Measurements from ENCODE around the gene ECEL1. TPM values are rescaled to one million over a fixed set of nuclear protein-coding genes. Genes with fewer than 3 reads are reported as not detected.
"Not testable (repeated sequence)": the region's sequence is repeated elsewhere in the genome, so short reads cannot be mapped to it uniquely, and the experiment has no call there.

The ECEL1 gene
- total and polyA plus RNA-seq, 5 donors = 0.05 to 0.25 TPM; not detected in 3

- peak in 2 of 3 donors; percentile 42 to 66 for DNase-seq
- Histone ChIP-seq H3K4me3 (ENCODE audit: low read length) (no peak overlapping the region), H3K27ac (ENCODE audit: low read length) (no peak overlapping the region), H3K4me1 (ENCODE audit: control insufficient read depth, insufficient read depth, low read length) (no peaks in the 10 kb centered on the region), H3K9me3 (ENCODE audit: control insufficient read depth, low read length) (no peaks in the 10 kb centered on the region), H3K27me3 (ENCODE audit: control insufficient read depth, insufficient read depth) (no peaks in the 10 kb centered on the region)
- intact Hi-C loops (cut with DNase I) = loop anchor here in 2 of 4 donors (5.0 kb wide), 2 partner anchors 78 to 537 kb away; partner anchors contain the start of gene PRSS56 (in 2 of the 2)
- whole genome bisulfite sequencing = 80% methylated on average over 21 of the region's 21 CpGs
- ATAC-seq = no peak
Observed at GRCh38 chr2:232444409-232445148, 43.1 kb downstream of the ECEL1 start.

DNA sequence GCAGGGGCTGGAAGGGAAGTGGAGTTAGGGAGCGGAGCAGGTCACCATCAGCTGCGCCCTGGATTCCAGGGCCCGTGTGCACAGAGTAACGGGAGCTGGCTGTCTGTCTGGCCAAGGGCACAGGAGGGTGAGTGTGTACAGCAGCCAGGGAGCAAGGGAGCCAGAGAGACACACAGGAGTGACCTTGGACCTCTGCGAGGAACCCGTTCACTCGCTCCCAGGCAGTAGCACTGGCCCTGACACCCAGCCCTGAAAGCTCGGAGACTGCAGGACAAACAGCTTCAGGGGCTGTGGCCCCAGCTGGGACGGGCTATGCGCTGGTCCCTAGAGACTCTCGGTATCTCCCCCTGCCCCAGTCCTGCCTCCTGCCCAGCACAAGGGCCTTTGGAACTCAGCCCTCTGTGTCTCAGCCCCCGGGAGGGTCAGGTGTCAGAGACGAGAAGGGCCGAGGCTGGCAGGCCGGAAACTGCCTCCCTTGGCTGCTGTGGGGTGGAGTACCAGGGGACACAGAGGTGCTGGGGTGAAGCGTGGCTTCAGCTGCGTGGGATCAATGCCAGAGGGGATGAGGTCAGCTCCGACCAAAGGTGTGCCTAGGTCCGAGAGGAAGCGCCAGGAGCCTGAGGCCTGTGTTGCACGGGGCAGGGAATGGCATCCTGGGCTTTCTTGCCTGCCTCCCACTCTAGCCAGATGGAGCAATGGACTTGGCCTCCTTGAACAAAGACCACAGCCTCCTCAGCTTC lies 43.8 kb downstream of the ECEL1 start:
- intact Hi-C loops (cut with DNase I) = loop anchor here in 1 of 4 donors (5.0 kb wide), 1 partner anchor 537 kb away; no protein-coding TSS in a partner anchor
- 73% methylated on average over 14 of the region's 21 CpGs for WGBS
- not testable (repeated sequence) for H3K9me3 ChIP-seq (ENCODE audit: control insufficient read depth, low read length); H3K4me1 ChIP-seq (ENCODE audit: control insufficient read depth, insufficient read depth, low read length); H3K4me3 ChIP-seq (ENCODE audit: low read length); H3K27ac ChIP-seq (ENCODE audit: low read length); DNase-seq; H3K27me3 ChIP-seq (ENCODE audit: control insufficient read depth, insufficient read depth); ATAC-seq

- WGBS = 76% methylated on average over 12 of the region's 13 CpGs
- peak in 1 of 2 donors; percentile 43 for ATAC-seq
- not testable (repeated sequence) for DNase-seq; H3K27ac ChIP-seq (ENCODE audit: low read length); H3K4me3 ChIP-seq (ENCODE audit: low read length); H3K27me3 ChIP-seq (ENCODE audit: control insufficient read depth, insufficient read depth); H3K9me3 ChIP-seq (ENCODE audit: control insufficient read depth, low read length); H3K4me1 ChIP-seq (ENCODE audit: control insufficient read depth, insufficient read depth, low read length)
- intact Hi-C loops (cut with DNase I) = loop anchor here in 1 of 4 donors (5.0 kb wide), 1 partner anchor 536 kb away; no protein-coding TSS in a partner anchor
Observed at GRCh38 chr2:232443047-232443446, 44.6 kb downstream of the ECEL1 start.

DNA sequence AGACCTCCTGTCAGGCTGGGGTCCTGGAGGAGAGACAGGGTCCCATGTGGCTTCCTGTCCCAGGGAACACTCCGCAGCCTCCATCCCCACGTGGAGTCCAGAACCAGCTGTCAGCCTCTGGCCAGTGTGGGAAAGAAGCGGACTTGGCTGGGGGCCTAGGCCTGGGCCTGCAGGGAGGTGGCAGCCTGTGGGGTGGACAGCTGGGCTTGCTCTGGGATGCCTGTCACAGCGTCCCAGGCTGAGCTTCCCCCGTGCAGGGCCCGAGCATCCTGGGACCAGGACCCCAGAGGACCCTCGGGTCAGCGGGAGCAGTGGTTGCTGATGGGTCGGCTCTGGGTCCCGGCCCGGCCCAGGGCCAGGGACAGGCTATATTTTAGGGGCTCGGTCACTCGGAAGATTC lies 45.2 kb downstream of the ECEL1 start:
- not testable (repeated sequence) for H3K4me3 ChIP-seq (ENCODE audit: low read length); H3K27me3 ChIP-seq (ENCODE audit: control insufficient read depth, insufficient read depth); H3K9me3 ChIP-seq (ENCODE audit: control insufficient read depth, low read length); H3K27ac ChIP-seq (ENCODE audit: low read length); H3K4me1 ChIP-seq (ENCODE audit: control insufficient read depth, insufficient read depth, low read length)
- DNase-seq = peak in 1 of 3 donors; percentile 57
- intact Hi-C loops (cut with DNase I) = loop anchor here in 1 of 4 donors (5.0 kb wide), 1 partner anchor 535 kb away; no protein-coding TSS in a partner anchor
- peak in 1 of 2 donors; percentile 27 for ATAC-seq
- 47% methylated on average over 13 of the region's 13 CpGs for WGBS

DNA sequence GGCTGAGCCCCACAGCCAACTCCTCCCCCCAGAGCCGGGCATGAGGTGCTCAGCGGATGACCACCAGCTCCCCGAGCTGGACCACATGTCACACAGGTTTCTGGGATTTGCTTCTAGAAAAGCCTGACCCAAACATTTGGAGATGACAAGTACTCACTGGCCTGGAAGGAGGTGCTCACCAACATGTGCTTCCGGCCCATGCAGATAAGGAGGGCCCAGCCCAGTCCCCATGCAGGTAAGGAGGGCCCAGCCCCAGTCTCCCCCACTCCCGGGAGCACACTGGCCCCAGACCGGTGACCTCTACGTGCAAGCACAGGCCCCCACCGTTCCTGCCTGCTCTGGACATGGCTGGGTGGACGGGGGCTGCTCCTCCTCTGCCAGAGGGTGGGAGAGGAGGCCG lies 45.7 kb downstream of the ECEL1 start:
- intact Hi-C loops (cut with DNase I) = loop anchor here in 1 of 4 donors (5.0 kb wide), 1 partner anchor 535 kb away; no protein-coding TSS in a partner anchor
- not testable (repeated sequence) for H3K27ac ChIP-seq (ENCODE audit: low read length); DNase-seq; H3K4me1 ChIP-seq (ENCODE audit: control insufficient read depth, insufficient read depth, low read length); ATAC-seq; H3K9me3 ChIP-seq (ENCODE audit: control insufficient read depth, low read length); H3K27me3 ChIP-seq (ENCODE audit: control insufficient read depth, insufficient read depth); H3K4me3 ChIP-seq (ENCODE audit: low read length)
- 79% methylated on average over 9 of the region's 10 CpGs for WGBS

GRCh38 chr2:232441147-232441651 lies 46.4 kb downstream of the ECEL1 start:
- H3K9me3 ChIP-seq (ENCODE audit: control insufficient read depth, low read length) = no peaks in the 10 kb centered on the region
- H3K27me3 ChIP-seq (ENCODE audit: control insufficient read depth, insufficient read depth) = no peaks in the 10 kb centered on the region
- no peak overlapping the region for H3K27ac ChIP-seq (ENCODE audit: low read length)
- WGBS = 74% methylated on average over 12 of the region's 12 CpGs
- intact Hi-C loops (cut with DNase I) = loop anchor here in 1 of 4 donors (5.0 kb wide), 1 partner anchor 534 kb away; no protein-coding TSS in a partner anchor
- no peak overlapping the region for H3K4me3 ChIP-seq (ENCODE audit: low read length)
- DNase-seq (no peak), ATAC-seq (no peak)
- H3K4me1 ChIP-seq (ENCODE audit: control insufficient read depth, insufficient read depth, low read length) = no peaks in the 10 kb centered on the region

DNA sequence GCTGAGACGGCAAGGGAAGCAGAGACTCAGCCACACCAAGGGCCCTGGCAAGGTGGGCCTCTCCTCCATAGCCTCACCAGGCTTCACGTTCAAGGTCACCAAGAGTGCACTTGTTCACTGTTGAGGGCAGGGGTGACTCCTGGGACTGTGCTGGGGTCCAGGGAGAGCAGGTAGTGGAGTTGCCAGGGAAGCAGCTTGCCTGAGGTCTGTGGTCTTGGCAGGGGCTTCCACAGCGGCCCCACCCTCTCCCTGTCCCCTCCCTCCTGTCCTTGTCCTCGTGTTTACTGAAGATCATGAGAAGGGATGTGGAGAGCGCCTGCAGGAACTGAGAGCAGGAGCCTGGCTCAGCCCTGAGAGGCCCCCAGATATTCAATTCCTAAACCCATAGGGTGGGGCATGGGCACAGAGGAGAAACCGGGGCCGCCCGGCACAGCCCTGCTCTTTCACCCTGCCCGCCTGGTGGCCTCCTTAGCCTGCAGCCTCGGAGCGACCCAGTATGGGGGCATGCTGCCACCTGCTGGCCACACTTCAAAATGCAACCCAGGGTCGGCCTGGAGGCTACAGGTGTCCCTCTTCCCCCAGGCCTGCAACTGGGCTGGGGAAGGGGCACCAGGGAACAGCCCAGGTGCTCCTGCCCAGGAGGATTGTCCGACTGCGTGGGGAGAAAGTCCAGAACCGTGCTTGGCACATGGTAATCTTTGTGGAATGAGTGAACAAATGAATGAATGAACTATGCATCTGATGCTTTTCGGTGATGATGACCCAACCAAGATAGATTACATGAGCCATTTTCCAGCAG lies 47.2 kb downstream of the ECEL1 start:
- not testable (repeated sequence) for H3K27ac ChIP-seq (ENCODE audit: low read length); H3K27me3 ChIP-seq (ENCODE audit: control insufficient read depth, insufficient read depth); H3K9me3 ChIP-seq (ENCODE audit: control insufficient read depth, low read length); H3K4me1 ChIP-seq (ENCODE audit: control insufficient read depth, insufficient read depth, low read length); H3K4me3 ChIP-seq (ENCODE audit: low read length)
- WGBS = 20% methylated on average over 15 of the region's 16 CpGs
- peak; percentile 76 to 81 for ATAC-seq
- DNase-seq = peak; percentile 80 to 93 (median 92)
- intact Hi-C loops (cut with DNase I) = loop anchor here in 1 of 4 donors (5.0 kb wide), 1 partner anchor 533 kb away; no protein-coding TSS in a partner anchor

DNA sequence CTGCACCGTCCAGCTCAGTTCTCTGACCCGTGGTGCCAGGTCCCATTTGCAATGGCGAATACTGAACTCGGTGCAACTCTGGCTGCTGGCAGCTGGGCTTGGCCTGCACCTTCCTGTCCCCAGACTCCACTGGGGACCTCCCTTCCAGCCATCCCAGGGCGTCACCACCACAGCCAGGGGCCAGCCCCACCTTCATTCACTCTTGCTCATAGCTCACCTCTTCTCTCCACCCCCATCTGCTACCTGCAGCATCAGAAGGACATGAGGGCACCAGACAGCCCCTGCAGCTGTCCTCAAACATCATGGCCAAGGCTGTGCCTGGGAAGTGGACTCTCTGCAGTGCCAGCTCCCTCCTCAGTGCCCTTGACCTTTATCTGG lies 47.9 kb downstream of the ECEL1 start:
- 32% methylated on average over 2 of the region's 5 CpGs for WGBS
- Histone ChIP-seq H3K27ac (ENCODE audit: low read length) (no peak overlapping the region), H3K4me3 (ENCODE audit: low read length) (no peak overlapping the region), H3K9me3 (ENCODE audit: control insufficient read depth, low read length) (no peaks in the 10 kb centered on the region), H3K27me3 (ENCODE audit: control insufficient read depth, insufficient read depth) (no peaks in the 10 kb centered on the region), H3K4me1 (ENCODE audit: control insufficient read depth, insufficient read depth, low read length) (no peaks in the 10 kb centered on the region)
- ATAC-seq (no peak), DNase-seq (peak in 1 of 3 donors; percentile 33)
- intact Hi-C loops (cut with DNase I) = loop anchor here in 3 of 4 donors (5.0 kb wide), 2 partner anchors 532 to 537 kb away; no protein-coding TSS in a partner anchor

GRCh38 chr2:232438951-232439757 lies 48.5 kb downstream of the ECEL1 start:
- ATAC-seq = peak; percentile 53 to 59
- no peaks in the 10 kb centered on the region for H3K27me3 ChIP-seq (ENCODE audit: control insufficient read depth, insufficient read depth)
- no peaks in the 10 kb centered on the region for H3K4me1 ChIP-seq (ENCODE audit: control insufficient read depth, insufficient read depth, low read length)
- no peak overlapping the region for H3K27ac ChIP-seq (ENCODE audit: low read length)
- intact Hi-C loops (cut with DNase I) = loop anchor here in 2 of 4 donors (5.0 kb wide), 2 partner anchors 532 to 537 kb away; no protein-coding TSS in a partner anchor
- peak in 1 of 3 donors; percentile 60 for DNase-seq
- H3K4me3 ChIP-seq (ENCODE audit: low read length) = no peak overlapping the region
- WGBS = 70% methylated on average over 21 of the region's 22 CpGs
- no peaks in the 10 kb centered on the region for H3K9me3 ChIP-seq (ENCODE audit: control insufficient read depth, low read length)
